Measurements from ENCODE around the gene PEDS1. TPM values are rescaled to one million over a fixed set of nuclear protein-coding genes. Genes with fewer than 3 reads are reported as not detected.

Gene PEDS1
- total and polyA plus RNA-seq, 2 of the 13 experiments (the other 11 are each of a cell fraction or from before 2014, with no cell fraction given): 30.5 to 93.9 TPM

- TF ChIP-seq, protein P1, sequence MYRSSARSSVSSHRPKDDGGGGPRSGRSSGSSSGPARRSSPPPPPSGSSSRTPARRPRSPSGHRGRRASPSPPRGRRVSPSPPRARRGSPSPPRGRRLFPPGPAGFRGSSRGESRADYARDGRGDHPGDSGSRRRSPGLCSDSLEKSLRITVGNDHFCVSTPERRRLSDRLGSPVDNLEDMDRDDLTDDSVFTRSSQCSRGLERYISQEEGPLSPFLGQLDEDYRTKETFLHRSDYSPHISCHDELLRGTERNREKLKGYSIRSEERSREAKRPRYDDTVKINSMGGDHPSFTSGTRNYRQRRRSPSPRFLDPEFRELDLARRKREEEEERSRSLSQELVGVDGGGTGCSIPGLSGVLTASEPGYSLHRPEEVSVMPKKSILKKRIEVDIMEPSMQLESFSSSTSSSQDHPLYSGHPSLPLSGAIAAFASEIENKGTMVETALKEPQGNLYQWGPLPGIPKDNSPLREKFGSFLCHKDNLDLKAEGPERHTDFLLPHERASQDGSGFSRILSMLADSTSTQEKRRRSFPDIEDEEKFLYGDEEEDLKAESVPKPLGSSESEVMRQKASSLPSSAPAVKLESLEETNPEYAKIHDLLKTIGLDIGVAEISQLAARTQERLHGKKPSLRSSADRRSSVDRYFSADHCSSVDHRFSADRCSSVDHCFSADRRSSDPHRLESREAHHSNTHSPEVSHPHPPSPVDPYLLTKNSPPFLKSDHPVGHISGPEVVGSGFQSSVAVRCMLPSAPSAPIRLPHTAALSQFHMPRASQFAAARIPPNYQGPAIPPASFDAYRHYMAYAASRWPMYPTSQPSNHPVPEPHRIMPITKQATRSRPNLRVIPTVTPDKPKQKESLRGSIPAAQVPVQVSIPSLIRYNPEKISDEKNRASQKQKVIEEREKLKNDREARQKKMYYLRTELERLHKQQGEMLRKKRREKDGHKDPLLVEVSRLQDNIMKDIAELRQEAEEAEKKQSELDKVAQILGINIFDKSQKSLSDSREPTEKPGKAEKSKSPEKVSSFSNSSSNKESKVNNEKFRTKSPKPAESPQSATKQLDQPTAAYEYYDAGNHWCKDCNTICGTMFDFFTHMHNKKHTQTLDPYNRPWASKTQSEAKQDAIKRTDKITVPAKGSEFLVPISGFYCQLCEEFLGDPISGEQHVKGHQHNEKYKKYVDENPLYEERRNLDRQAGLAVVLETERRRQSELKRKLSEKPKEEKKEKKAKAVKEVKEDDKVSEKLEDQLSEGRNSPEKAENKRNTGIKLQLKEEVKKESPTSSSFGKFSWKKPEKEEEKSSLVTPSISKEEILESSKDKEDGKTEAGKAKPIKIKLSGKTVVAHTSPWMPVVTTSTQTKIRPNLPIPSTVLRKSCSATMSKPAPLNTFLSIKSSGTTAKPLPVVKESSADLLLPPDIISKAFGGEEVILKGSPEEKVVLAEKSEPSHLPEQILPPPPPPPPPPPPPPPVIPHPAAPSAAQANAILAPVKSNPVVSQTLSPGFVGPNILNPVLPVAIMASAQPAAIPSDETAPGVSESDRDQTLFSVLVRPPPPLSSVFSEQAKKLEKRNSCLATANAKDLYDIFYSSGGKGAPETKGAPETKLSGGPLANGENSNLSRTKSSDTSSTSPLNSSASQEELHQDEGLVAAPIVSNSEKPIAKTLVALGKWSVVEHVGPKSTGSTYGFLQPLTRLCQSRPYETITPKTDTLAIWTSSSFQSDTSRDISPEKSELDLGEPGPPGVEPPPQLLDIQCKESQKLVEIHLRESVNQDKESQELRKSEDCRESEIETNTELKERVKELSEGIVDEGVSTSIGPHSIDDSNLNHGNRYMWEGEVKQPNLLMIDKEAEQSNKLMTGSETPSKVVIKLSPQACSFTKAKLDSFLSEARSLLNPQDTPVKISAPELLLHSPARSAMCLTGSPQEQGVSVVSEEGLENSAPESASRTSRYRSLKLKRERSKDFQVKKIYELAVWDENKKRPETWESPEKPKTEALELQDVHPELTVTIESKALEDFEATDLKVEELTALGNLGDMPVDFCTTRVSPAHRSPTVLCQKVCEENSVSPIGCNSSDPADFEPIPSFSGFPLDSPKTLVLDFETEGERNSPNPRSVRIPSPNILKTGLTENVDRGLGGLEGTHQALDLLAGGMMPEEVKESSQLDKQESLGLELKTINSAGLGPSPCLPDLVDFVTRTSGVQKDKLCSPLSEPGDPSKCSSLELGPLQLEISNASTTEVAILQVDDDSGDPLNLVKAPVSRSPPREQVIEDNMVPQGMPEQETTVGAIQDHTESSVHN (CRISPR knock-in tag; IDR thresholded peaks at IDR 0.05): peak; percentile 97
- TF ChIP-seq ZNF616 (CRISPR knock-in tag; IDR thresholded peaks at IDR 0.05; ENCODE audit: low read depth): peak; percentile 97
- peak; percentile 66 for TF ChIP-seq HIC2 (CRISPR knock-in tag; IDR thresholded peaks at IDR 0.05; ENCODE audit: low read depth)
- TF ChIP-seq REL (CRISPR knock-in tag; conservative IDR thresholded peaks at IDR 0.05): no peak; the same call in 1 of the 2 replicates
- TF ChIP-seq SNAPC2 (CRISPR knock-in tag; IDR thresholded peaks at IDR 0.05): peak; percentile 98
- TF ChIP-seq ZMYM3 (CRISPR knock-in tag; IDR thresholded peaks at IDR 0.05): peak; percentile 35
- TF ChIP-seq CCDC6 (CRISPR knock-in tag; IDR thresholded peaks at IDR 0.05): peak; percentile 95
- TF ChIP-seq SATB2 (CRISPR knock-in tag; IDR thresholded peaks at IDR 0.05): peak; percentile 88; the same call in 1 of the 2 replicates
- TF ChIP-seq ZNF335 (CRISPR knock-in tag; IDR thresholded peaks at IDR 0.05): peak; percentile 72; the same call in 1 of the 2 replicates
- peak; percentile 93 for TF ChIP-seq ZFP36L1 (CRISPR knock-in tag; IDR thresholded peaks at IDR 0.05)
- peak; percentile 92 for TF ChIP-seq SAP130 (CRISPR knock-in tag; IDR thresholded peaks at IDR 0.05; ENCODE audit: low read depth)
- TF ChIP-seq CHD2 (IDR thresholded peaks at IDR 0.05; ENCODE audit: low read depth, low read length): no peak
- TF ChIP-seq ZNF296 (CRISPR knock-in tag; conservative IDR thresholded peaks at IDR 0.05): peak; percentile 93
- peak; percentile 84; the same call in 1 of the 2 replicates for TF ChIP-seq ZNF513 (CRISPR knock-in tag; conservative IDR thresholded peaks at IDR 0.05)
- 0 out of 2 replicates have a peak, but pooled peaks have one; percentile 57 for TF ChIP-seq ZNF878 (CRISPR knock-in tag; IDR thresholded peaks at IDR 0.05)
- no peak for TF ChIP-seq HCFC1 (IDR thresholded peaks at IDR 0.05; ENCODE audit: low read depth, low read length)
Observed at GRCh38 chr20:50153500-50154377, at the start of gene PEDS1 (continued).

Measured in HepG2 (cell line).